Posterior vena cava (tissue), 2 donors: ENCODE measurements around the gene UVSSA. TPM values are rescaled to one million over a fixed set of nuclear protein-coding genes. Genes with fewer than 3 reads are reported as not detected.

ENCODE experiments used
- DNase-seq: peaks from one replicate; pipeline ENCODE4 v3.0.0-alpha.2; 2020; ENCODE audit warnings: low spot score
- intact Hi-C, 2 donors: fragments of 100-400 bp; cut with DNase I; formaldehyde crosslinking; loops; one replicate each; pipeline versions ENCODE4 v1.14.1 to v1.14.2; 2022 to 2023
- total RNA-seq, 2 donors: library from RNA; stranded (reverse); fragmentation: NEBNext Ultra II Directional; extraction: Animal tissue kit (Norgen Biotek cat#: 25700); gene quantifications; one replicate each; pipeline ENCODE4 v1.2.1, GENCODE V29; 2021
- donor health status: DM: yes; HTN: yes; CAD: no.
- donor health status: DM: yes; HTN: yes; CAD: no.

The UVSSA gene
- total RNA-seq, 2 donors from 2014 or later = 14.3 to 14.7 TPM

- intact Hi-C loops = no loop called here
- DNase-seq = peak; percentile 51
These were observed 61.4 kb downstream of the UVSSA start for GRCh38 chr4:1408418-1408817.

- peak; percentile 64 for DNase-seq
- intact Hi-C loops = no loop called here
These were observed 62.1 kb downstream of the UVSSA start for GRCh38 chr4:1409079-1409478.

GRCh38 chr4:1409491-1410425 is 62.8 kb downstream of the UVSSA start:
- DNase-seq = peak; percentile 73
- intact Hi-C loops = no loop called here

- intact Hi-C loops = no loop called here
These were observed 63.7 kb downstream of the UVSSA start for GRCh38 chr4:1410491-1411325.

GRCh38 chr4:1411436-1412375 is 64.7 kb downstream of the UVSSA start:
- intact Hi-C loops = no loop called here
- DNase-seq = peak; percentile 57

More at GRCh38 chr4:1410491-1411325, 63.7 kb downstream of the UVSSA start:
- peak; percentile 88 for DNase-seq

GRCh38 chr4:1412376-1413203 is 65.6 kb downstream of the UVSSA start:
- DNase-seq = peak; percentile 62

GRCh38 chr4:1413204-1413663 is 66.2 kb downstream of the UVSSA start:
- intact Hi-C loops = no loop called here
- peak; percentile 62 for DNase-seq

More at GRCh38 chr4:1412376-1413203, 65.6 kb downstream of the UVSSA start:
- intact Hi-C loops = no loop called here

- peak; percentile 35 for DNase-seq
- intact Hi-C loops = no loop called here
These were observed 66.9 kb downstream of the UVSSA start for GRCh38 chr4:1413687-1414479.

GRCh38 chr4:1414831-1415680 is 68.0 kb downstream of the UVSSA start:
- intact Hi-C loops = loop anchor here in 1 of 2 donors (1.0 kb wide), 1 partner anchor 34 kb away; no protein-coding TSS in a partner anchor
- DNase-seq = peak; percentile 74

- peak; percentile 32 for DNase-seq
- intact Hi-C loops = loop anchor here in 1 of 2 donors (1.0 kb wide), 1 partner anchor 34 kb away; no protein-coding TSS in a partner anchor
These were observed 68.6 kb downstream of the UVSSA start for GRCh38 chr4:1415681-1415981.

GRCh38 chr4:1416051-1416947 is 69.3 kb downstream of the UVSSA start:
- intact Hi-C loops = no loop called here
- DNase-seq = peak; percentile 64

- intact Hi-C loops = no loop called here
- peak; percentile 62 for DNase-seq
These were observed 69.9 kb downstream of the UVSSA start for GRCh38 chr4:1416948-1417260.

GRCh38 chr4:1417522-1418390 is 70.7 kb downstream of the UVSSA start:
- intact Hi-C loops = no loop called here
- DNase-seq = peak; percentile 73

GRCh38 chr4:1418494-1419285 is 71.7 kb downstream of the UVSSA start:
- intact Hi-C loops = no loop called here
- DNase-seq = peak; percentile 49
